Measurements from ENCODE around the gene SAMD14.

Gene SAMD14

DNA sequence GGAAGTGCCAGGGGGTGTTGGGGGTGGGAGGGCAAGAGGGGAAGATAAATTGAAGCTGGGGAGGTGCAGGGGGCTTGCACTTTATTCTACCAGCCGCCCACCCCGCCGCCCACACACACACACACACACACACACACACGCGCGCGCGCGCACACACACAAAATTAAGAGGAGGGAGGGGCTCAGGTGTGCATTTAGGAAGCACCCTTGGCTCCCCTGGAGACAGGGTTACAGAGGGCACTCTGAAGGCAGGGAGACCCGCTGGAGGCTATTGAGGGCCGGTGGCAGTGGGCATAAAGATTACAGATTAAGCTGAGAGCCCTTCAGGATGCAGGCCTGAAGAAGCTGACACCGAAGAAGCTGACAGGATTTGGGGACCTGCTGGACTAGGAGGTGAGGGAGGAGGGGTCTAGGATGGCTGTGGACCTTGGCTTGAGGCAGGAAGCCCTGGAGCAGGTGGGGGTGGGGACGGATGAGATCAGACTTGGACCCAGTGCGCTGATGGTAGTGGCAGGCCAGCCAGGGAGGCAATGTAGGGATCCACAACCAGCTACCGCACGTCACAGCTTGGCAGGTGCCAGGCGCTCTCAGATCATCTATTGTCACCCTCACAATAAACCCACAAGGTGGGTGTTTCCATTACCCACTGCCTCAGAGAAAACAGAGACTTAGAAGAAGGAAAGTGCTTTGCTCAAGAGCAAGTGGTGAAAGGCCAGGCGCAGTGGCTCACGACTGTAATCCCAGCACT is 772 bp upstream of the SAMD14 start:
- DNase-seq, result no peak

DNA sequence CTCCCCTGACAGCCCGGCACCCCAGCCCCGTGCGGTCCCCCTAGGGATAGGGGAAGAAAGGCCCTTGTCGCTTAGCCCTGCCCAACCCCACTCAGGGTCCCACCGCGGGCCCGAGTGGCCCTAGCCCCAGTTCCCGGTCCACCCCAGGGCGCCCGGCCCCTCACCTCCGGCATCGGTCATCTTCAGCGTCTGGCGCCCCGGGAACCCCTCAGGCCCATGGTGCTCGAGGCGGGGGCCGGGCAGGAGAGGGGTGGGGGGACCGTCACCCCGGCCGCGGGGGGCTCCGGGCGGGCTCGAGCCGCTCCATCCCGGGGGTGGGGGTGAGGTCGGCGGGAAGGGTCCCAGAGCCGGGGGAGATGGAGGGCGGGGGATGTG is 620 bp downstream of the SAMD14 start:
- DNase-seq, result no peak

DNA sequence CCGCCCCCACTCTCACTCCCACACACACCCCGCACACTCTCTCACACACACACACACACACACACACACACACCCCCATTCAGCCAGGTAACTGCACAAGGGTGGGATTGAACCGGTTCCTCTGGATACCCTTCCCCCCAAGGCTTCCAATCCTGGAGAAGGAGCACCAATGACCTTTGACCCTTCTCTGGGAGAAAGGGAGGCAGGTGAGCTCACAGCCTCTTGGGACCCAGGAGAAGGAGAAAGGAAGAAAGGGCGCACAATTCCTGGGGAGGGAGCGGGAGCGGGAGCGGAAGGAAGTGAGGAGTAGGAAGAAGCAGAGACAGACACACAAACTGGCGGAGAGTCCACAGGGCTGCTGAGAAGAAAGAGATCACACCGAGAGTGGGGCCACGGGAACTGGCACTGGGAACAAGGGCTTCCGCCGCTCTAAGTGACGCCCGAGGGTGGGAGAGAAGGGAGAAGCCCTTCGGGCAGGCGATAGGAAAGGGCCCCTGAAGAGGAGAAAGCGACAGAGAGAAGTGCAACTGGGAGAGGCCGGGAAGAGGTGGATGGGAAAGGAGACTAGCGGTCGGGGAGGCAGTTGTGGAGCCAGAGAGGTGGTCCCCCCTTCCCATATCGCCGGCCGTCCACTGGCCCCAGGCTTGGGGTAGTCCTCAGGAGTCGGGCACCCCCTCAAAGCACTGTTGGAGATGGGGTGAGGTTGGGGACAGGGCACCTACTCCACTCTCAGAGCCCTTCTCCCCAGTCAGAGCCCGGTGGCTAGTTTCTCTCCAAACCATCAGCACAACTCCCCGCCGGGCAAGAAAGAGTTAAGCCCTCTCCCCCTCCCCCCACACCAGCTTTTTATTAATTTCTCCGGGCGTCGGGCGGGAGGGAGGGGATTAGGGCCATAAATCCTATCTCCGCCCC is 1.3 kb downstream of the SAMD14 start:
- DNase-seq, result no peak

- no peak for DNase-seq
These were observed 2.1 kb downstream of the SAMD14 start for GRCh38 chr17:50127697-50128361.

GRCh38 chr17:50125420-50125997 is 4.5 kb downstream of the SAMD14 start:
- no peak for DNase-seq

- DNase-seq, result no peak
These were observed 6.2 kb downstream of the SAMD14 start for GRCh38 chr17:50123649-50124349.

DNA sequence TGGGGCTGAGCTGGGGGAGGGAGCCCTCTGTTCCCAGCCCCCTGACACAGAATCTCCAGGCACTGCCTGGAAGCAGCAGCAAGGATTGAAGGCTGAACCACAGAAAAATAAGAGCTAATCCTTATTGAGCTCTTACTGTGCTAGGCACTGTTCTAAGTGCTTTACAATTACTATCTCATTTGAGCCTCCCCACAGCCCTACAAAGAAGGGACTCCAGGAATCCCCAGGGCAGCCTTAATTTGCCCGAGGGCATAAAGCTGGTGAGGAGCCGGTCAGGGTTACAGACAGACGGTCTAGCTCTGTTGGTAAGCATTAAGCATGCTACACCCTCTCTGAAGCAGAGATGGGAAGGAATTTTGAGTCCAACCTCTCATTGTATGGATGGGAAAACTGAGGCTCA is 7.0 kb downstream of the SAMD14 start:
- no peak for DNase-seq

GRCh38 chr17:50120475-50121253 is 9.3 kb downstream of the SAMD14 start:
- no peak for DNase-seq

DNA sequence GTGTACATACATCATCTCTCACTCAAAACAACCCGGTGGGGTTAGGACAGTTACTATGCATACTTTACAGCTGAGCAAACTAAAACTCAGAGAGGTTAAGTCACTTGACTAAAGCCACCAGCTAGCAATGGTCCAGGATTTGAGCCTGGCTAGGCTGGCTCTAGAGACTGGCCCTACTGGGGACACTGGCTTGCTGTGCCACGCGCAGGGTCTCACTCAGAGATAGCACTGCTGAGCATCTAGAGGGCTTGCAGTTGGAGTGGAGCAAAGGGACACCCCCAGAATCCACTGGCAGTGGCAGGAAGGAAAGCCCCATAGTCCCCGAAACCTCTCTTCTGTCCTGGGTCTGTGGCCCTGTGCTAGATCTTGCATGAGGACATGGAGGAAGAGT is 11.1 kb downstream of the SAMD14 start:
- DNase-seq, result no peak

GRCh38 chr17:50118076-50118827 is 11.7 kb downstream of the SAMD14 start:
- no peak for DNase-seq

GRCh38 chr17:50117202-50118051 is 12.5 kb downstream of the SAMD14 start:
- DNase-seq, result peak; percentile 66

DNA sequence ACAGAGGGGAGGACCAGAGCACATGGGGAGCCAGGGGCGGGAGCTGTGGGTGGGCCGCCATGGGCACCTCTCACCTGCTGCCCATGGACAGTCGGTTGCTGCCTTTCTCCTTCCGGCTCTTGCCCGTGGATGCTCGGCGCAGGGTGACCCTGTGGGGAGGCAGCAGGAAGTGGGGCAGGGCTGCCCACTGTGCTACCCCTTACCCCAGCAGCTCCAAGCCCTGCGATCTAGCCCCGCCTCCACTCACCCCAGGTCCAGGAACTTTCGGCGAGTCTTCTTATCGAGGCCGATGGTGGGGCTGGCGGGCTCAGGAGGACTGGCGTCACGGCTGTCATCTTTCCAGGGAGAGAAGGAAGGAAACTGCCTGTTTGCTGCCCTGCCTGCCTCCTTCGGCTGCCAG is 14.2 kb downstream of the SAMD14 start:
- DNase-seq, result no peak

GRCh38 chr17:50114849-50115357 is 15.1 kb downstream of the SAMD14 start:
- DNase-seq, result no peak

GRCh38 chr17:50114401-50114800 is 15.6 kb downstream of the SAMD14 start:
- DNase-seq, result no peak

- no peak for DNase-seq
These were observed 16.2 kb downstream of the SAMD14 start for GRCh38 chr17:50113624-50114320.

DNA sequence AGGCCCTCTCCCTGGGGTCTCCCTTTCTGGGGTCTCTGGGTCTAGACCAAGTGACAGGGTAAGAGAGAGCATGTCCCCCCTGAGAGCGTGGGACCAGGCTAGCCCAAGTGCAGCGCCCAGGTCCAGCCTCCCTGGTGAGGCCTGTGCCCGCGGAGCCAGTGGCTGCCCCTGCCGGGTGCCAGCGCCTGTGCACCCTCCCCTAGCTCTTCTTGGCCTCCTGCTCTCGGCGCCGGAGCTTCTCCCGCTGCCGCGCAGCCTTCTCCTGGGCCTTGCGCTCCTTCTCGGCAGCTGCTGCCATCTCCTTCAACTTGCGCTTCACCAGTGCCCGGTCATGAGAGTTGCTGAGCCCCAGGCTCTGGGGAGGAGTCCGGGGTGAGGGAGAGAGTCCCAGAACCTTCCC is 17.3 kb downstream of the SAMD14 start:
- no peak for DNase-seq

DNA sequence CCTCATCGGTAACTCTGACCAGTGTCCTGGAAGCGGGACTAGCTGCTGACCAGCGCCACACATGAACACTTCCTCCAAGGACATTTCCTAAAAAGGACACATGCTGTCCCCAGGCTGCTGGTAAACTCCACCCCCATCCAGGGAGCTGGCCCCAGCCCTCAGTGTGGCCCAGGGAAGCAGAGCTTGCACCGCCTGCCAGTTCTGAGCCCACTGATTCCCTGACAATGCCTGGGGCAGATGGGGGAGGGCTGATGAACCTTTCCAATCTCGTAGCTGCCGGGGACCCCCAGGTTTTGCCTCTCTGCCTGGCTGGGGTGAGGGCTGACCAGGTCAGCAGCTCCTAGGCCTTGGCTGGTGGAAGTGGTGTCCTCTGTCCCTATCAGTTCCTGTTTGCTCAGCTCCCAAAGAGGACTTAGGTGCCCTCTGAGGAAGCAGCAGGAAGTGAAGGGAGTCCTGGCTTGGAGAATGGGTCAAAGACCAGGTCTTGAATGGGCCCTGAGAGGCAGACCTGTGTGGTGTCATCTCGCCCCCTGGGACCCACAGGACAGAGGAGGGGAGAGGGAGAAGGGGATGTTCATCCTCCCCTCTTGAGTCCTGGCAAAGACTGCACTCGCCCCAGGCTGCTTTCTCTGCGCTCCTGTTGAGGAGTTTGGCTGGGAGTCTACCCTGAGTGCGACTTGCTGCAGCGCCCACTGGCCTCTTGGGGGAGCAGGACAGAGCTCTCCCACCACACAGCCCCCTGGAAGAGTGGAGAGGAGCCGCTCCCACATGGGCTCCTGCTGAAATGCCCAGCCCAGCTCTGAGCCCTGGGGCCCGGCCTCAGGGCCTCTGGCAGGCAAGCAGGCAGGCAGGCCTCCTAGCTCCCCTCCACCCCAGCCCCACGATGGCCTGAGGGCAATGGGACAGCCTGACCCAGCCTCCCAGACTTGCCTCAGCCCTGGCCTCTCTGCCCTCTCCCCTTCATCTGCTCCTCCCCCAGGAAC is 18.0 kb downstream of the SAMD14 start:
- DNase-seq, result no peak

All from activated CD8-positive, alpha-beta memory T cell treated with anti-CD3 and anti-CD28 coated beads, Interleukin-2, amount 50 U/mL, for 4 hours (primary cell).